B cell (primary cell): ENCODE results near the gene GLG1. TPM values are rescaled to one million over a fixed set of nuclear protein-coding genes. Genes with fewer than 3 reads are reported as not detected.

Source experiments
- ATAC-seq: fragments of 200-7000 bp; cut with Tn5 transposase; one replicate; pipeline ENCODE4 v1.10.0; 2021; ENCODE audit warnings: low read depth, mild to moderate bottlenecking, moderate number of reproducible peaks, moderate library complexity
- CTCF ChIA-PET: fragments of 350-600 bp; sonication (Branson Sonifier 250); formaldehyde crosslinking; loops from one replicate; lab custom pipeline; 2021; ENCODE audit warnings: antibody characterized with exemption, inconsistent platforms; lab: Charles Lee
- POLR2A ChIA-PET: fragments of 350-600 bp; sonication (Branson Sonifier 250); formaldehyde crosslinking; loops from one replicate; lab custom pipeline; 2021; ENCODE audit warnings: antibody characterized with exemption; lab: Charles Lee
- DNase-seq: peaks from one replicate; pipeline ENCODE4 v3.0.0; 2013
- H2AFZ ChIP-seq: 2 replicates; pipeline ENCODE4 v1.6.1; 2012; ENCODE audit warnings: mild to moderate bottlenecking, low read depth, low read length; ENCODE audit not compliant: insufficient read depth, poor library complexity, severe bottlenecking
- H3K27ac ChIP-seq, 2 donors: 1 replicate in 1 of 2; 2 replicates in 1 of 2; pipeline ENCODE4 v1.5.1; 2012 to 2013; ENCODE audit warnings: low read length in 2 of 2, mild to moderate bottlenecking in 2 of 2, moderate library complexity in 1 of 2
- H3K27me3 ChIP-seq, 4 experiments: fragments of 200-600 bp in 1 of 4; sonication (generic) in 1 of 4; replicated peaks in 1 of 4; 1 replicate in 2 of 4; 2 replicates in 2 of 4; pipeline versions ENCODE4 v1.6.1 to v1.7.0; 2013 to 2016; ENCODE audit warnings: low read length in 3 of 4, mild to moderate bottlenecking in 2 of 4, mixed read lengths in 1 of 4, moderate library complexity in 1 of 4; ENCODE audit not compliant: insufficient read depth in 4 of 4, control insufficient read depth in 3 of 4; ENCODE audit errors: control extremely low read depth in 1 of 4
- H3K36me3 ChIP-seq, 2 experiments: replicated peaks in 1 of 2; 1 replicate in 1 of 2; 2 replicates in 1 of 2; pipeline versions ENCODE4 v1.6.1 to v1.7.1; 2013; ENCODE audit warnings: low read length in 1 of 2; ENCODE audit not compliant: insufficient read depth in 2 of 2, control insufficient read depth in 1 of 2; ENCODE audit errors: control extremely low read depth in 1 of 2, extremely low read depth in 1 of 2
- H3K4me1 ChIP-seq, 2 donors: fragments of 200-600 bp in 1 of 2; sonication (generic) in 1 of 2; 1 replicate in 1 of 2; 2 replicates in 1 of 2; pipeline versions ENCODE4 v1.5.1 to v1.6.1; 2013 to 2017; ENCODE audit warnings: low read length in 2 of 2; ENCODE audit not compliant: control insufficient read depth in 2 of 2, insufficient read depth in 2 of 2
- H3K4me2 ChIP-seq: replicated peaks from 2 replicates; pipeline ENCODE3; 2012; ENCODE audit warnings: mild to moderate bottlenecking, low read depth, low read length; ENCODE audit not compliant: poor library complexity, severe bottlenecking
- H3K4me3 ChIP-seq, 5 experiments: fragments of 200-600 bp in 1 of 5; sonication (generic) in 1 of 5; 1 replicate in 3 of 5; 2 replicates in 2 of 5; pipeline versions ENCODE4 v1.5.1 to v1.7.0; 2011 to 2016; ENCODE audit warnings: low read length in 4 of 5, mild to moderate bottlenecking in 4 of 5, low read depth in 2 of 5, control low read depth in 1 of 5, moderate library complexity in 1 of 5; ENCODE audit not compliant: insufficient read depth in 1 of 5; ENCODE audit errors: control extremely low read depth in 1 of 5, extremely low read depth in 1 of 5
- H3K79me2 ChIP-seq: fragments of 200-600 bp; sonication (generic); one replicate; pipeline ENCODE4 v1.6.0; 2016; ENCODE audit warnings: low read length; ENCODE audit not compliant: control insufficient read depth, insufficient read depth
- H3K9ac ChIP-seq: fragments of 200-600 bp; sonication (generic); 2 replicates; pipeline ENCODE4 v1.6.1; 2017; ENCODE audit warnings: mild to moderate bottlenecking, low read length, moderate library complexity
- H3K9me3 ChIP-seq, 3 donors: one replicate each; pipeline versions ENCODE4 v1.6.1 to v1.7.1; 2013; ENCODE audit warnings: low read length in 2 of 3; ENCODE audit not compliant: control insufficient read depth in 2 of 3, insufficient read depth in 1 of 3; ENCODE audit errors: control extremely low read depth in 1 of 3
- H4K20me1 ChIP-seq: 2 replicates; pipeline ENCODE4 v1.6.0; 2012; ENCODE audit warnings: mild to moderate bottlenecking, low read length; ENCODE audit not compliant: insufficient read depth, control insufficient read depth, poor library complexity, severe bottlenecking
- H3K27ac Mint-ChIP-seq: one replicate; pipeline ENCODE4 v1.8.0; 2021; ENCODE audit warnings: mixed read lengths
- H3K27me3 Mint-ChIP-seq: one replicate; pipeline ENCODE4 v1.8.0; 2021; ENCODE audit warnings: mixed read lengths
- H3K4me1 Mint-ChIP-seq: one replicate; pipeline ENCODE4 v1.8.0; 2021; ENCODE audit warnings: mixed read lengths
- H3K4me3 Mint-ChIP-seq: one replicate; pipeline ENCODE4 v1.8.0; 2021; ENCODE audit warnings: mixed read lengths
- H3K9me3 Mint-ChIP-seq: one replicate; pipeline ENCODE4 v1.8.0; 2022; ENCODE audit warnings: mixed read lengths; ENCODE audit not compliant: insufficient read depth
- EZH2 ChIP-seq: IDR thresholded peaks from 2 replicates; pipeline ENCODE4 v1.6.1; 2012; ENCODE audit warnings: borderline replicate concordance, low read depth, mild to moderate bottlenecking, moderate library complexity, low read length; ENCODE audit not compliant: insufficient read depth, poor library complexity, severe bottlenecking
- WGBS: methylation state at CpG from one replicate; pipeline ENCODE4 v1.1.5; 2013; ENCODE audit warnings: missing lambda C conversion rate; ENCODE audit not compliant: insufficient coverage; 5-methylcytosine and 5-hydroxymethylcytosine counted together
- intact Hi-C: fragments of 100-400 bp; cut with micrococcal nuclease; formaldehyde crosslinking; loops from one replicate; pipeline ENCODE4 v1.10.0; 2022
- polyA plus RNA-seq: library from polyadenylated mRNA; depleted of rRNA; stranded (reverse); fragments of >200 nt; gene quantifications from 2 replicates; pipeline ENCODE4 v1.2.3, GENCODE V29; 2012
- total RNA-seq, 2 donors: library from RNA; stranded (reverse); fragments of 120-200 nt in 1 of 2; gene quantifications; 1 replicate in 1 of 2; 2 replicates in 1 of 2; pipeline versions ENCODE4 v1.2.3 to v1.2.4, GENCODE V29; 2013 to 2022
- TF ChIP-seq, protein P1 (sequence below): fragments of 200-600 bp; IDR thresholded peaks from one replicate; pipeline ENCODE4 v1.8.0; 2022; ENCODE audit warnings: antibody characterized with exemption, mild to moderate bottlenecking

The GLG1 gene
- total and polyA plus RNA-seq, 2 donors (not counting 1 experiment from before 2014, with no cell fraction given) = 28.3 to 114 TPM

DNA sequence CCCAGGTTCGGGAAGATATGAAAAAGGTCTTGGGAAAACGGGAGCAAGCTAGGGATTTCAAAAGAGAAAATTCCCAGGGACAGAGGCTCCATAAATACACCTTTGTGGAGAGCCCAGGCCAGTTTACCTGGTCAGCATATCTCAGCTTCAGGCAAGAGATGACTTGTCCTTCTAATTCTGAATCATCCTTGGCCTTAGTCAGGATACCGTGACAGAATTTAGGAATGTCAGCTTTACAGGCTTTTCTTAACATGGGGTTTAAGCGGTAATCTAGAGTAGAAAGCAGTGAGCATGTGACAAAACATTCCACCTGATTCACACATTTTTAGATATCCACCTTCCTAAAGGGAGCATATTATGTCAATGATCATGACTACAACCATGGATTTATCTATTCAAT lies 144.6 kb downstream of the GLG1 start:
- no peak overlapping the region for H2AFZ ChIP-seq
- POLR2A ChIA-PET = no interaction called here

DNA sequence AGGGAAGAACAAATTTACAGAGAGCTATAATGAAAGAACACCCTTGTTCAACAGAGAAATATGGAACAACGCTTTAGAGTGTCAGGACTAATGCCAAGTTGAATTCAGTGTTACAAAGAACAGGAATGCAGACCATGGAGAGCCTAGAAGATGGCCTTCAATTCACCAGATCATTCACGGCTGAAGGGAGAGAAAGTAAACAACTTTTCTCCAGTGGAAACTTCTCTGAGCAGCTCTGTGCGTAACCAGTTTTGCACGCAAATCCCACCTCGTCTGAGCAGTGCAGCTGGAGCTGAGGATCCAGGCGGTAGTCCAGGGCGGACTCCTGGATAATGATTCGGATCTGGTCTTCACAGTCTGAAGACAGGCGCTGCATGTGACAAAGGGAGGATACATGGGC lies 145.1 kb downstream of the GLG1 start:
- no peak overlapping the region for H2AFZ ChIP-seq
- H3K27ac ChIP-seq = no peak overlapping the region
- no peaks in the 10 kb centered on the region for H3K27me3 Mint-ChIP-seq
- intact Hi-C loops = no loop called here
- no peaks in the 10 kb centered on the region for H4K20me1 ChIP-seq
- ATAC-seq (no peak), DNase-seq (no peak)
- no peak overlapping the region for H3K4me3 ChIP-seq
- H3K27ac Mint-ChIP-seq = no peak overlapping the region
- H3K9me3 Mint-ChIP-seq = no peaks in the 10 kb centered on the region
- H3K4me1 ChIP-seq = peaks cover 8 to 12% of the 10 kb centered on the region in 2 donors
- WGBS = 95% methylated on average over 7 of the region's 9 CpGs
- H3K27me3 ChIP-seq = no peaks in the 10 kb centered on the region
- TF ChIP-seq EZH2 = no peak
- TF ChIP-seq, protein P1, sequence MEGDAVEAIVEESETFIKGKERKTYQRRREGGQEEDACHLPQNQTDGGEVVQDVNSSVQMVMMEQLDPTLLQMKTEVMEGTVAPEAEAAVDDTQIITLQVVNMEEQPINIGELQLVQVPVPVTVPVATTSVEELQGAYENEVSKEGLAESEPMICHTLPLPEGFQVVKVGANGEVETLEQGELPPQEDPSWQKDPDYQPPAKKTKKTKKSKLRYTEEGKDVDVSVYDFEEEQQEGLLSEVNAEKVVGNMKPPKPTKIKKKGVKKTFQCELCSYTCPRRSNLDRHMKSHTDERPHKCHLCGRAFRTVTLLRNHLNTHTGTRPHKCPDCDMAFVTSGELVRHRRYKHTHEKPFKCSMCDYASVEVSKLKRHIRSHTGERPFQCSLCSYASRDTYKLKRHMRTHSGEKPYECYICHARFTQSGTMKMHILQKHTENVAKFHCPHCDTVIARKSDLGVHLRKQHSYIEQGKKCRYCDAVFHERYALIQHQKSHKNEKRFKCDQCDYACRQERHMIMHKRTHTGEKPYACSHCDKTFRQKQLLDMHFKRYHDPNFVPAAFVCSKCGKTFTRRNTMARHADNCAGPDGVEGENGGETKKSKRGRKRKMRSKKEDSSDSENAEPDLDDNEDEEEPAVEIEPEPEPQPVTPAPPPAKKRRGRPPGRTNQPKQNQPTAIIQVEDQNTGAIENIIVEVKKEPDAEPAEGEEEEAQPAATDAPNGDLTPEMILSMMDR = no peak
- peaks cover 11 to 75% of the 10 kb centered on the region in 2 experiments for H3K36me3 ChIP-seq
- H3K4me1 Mint-ChIP-seq = peaks cover 12% of the 10 kb centered on the region
- ChIA-PET POLR2A (no interaction called here), CTCF (no interaction called here)
- H3K9me3 ChIP-seq = no peaks in the 10 kb centered on the region
- H3K4me3 Mint-ChIP-seq = no peak overlapping the region
- no peak overlapping the region for H3K4me2 ChIP-seq
- no peaks in the 10 kb centered on the region for H3K79me2 ChIP-seq
- H3K9ac ChIP-seq = no peak overlapping the region

More for the DNA sequence above, 144.6 kb downstream of the GLG1 start:
- WGBS = 95% methylated on average over 2 of the region's 4 CpGs
- Mint-ChIP-seq H3K4me1 (peaks cover 12% of the 10 kb centered on the region), H3K27me3 (no peaks in the 10 kb centered on the region), H3K4me3 (no peak overlapping the region), H3K27ac (no peak overlapping the region), H3K9me3 (no peaks in the 10 kb centered on the region)
- no peaks in the 10 kb centered on the region for H3K27me3 ChIP-seq
- no peaks in the 10 kb centered on the region for H3K9me3 ChIP-seq
- no peak overlapping the region for H3K9ac ChIP-seq
- ATAC-seq (no peak), DNase-seq (no peak)
- H3K4me1 ChIP-seq = peaks cover 8 to 12% of the 10 kb centered on the region in 2 donors
- H3K79me2 ChIP-seq = no peaks in the 10 kb centered on the region
- CTCF ChIA-PET = no interaction called here
- H4K20me1 ChIP-seq = no peaks in the 10 kb centered on the region
- H3K4me2 ChIP-seq = no peak overlapping the region
- intact Hi-C loops = no loop called here
- H3K4me3 ChIP-seq = no peak overlapping the region
- H3K27ac ChIP-seq = no peak overlapping the region
- TF ChIP-seq EZH2 = no peak
- TF ChIP-seq, protein P1 = no peak
- H3K36me3 ChIP-seq = peaks cover 14 to 74% of the 10 kb centered on the region in 2 experiments
